Measurements from ENCODE around the gene IZUMO4.

DNA sequence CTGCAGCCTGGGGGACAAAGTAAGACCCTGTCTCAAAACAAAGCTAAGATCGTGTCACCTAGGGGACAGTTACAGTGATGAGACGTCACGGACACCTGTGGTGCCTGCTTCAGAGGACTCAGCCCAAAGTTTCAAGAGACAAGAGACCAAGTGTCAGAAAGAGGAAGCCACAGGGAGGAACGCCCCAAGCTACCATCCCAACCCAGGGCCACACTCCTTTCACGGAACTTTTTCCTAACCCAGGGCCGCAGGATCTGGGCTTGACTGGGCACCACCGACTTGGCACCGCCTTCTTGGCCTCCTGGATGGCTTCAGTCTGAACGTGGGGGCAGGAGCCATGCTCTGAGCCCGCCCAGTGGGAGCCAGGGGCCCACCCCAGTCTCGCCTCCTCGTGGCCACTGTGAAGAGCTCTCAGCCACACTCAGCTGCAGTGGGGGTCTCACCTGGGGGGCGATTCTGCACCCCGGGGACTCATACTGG, 9.1 kb upstream of the IZUMO4 start:
- TF ChIP-seq PKNOX1 (IDR thresholded peaks at IDR 0.05) (0 out of 2 replicates have a peak, but pooled peaks have one; percentile 4), REST (IDR thresholded peaks at IDR 0.05; ENCODE audit: low read depth, low read length) (no peak), PBX3 (IDR thresholded peaks at IDR 0.05; ENCODE audit: insufficient replicate concordance, low read depth, low read length) (peak; percentile 10), MAX (IDR thresholded peaks at IDR 0.05; ENCODE audit: low read depth, low read length) (peak; percentile 45; the same call in 1 of the 2 replicates), NFIC (IDR thresholded peaks at IDR 0.05; ENCODE audit: low read depth, low read length) (no peak), CBX5 (IDR thresholded peaks at IDR 0.05; ENCODE audit: low read depth) (no peak), POLR2AphosphoS5 (IDR thresholded peaks at IDR 0.05; ENCODE audit: low read length) (peak; percentile 53), CREM (IDR thresholded peaks at IDR 0.05; ENCODE audit: low read depth) (peak; percentile 26; the same call in 1 of the 2 replicates), RBBP5 (conservative IDR thresholded peaks at IDR 0.05) (no peak)
- TF ChIP-seq, protein P1, sequence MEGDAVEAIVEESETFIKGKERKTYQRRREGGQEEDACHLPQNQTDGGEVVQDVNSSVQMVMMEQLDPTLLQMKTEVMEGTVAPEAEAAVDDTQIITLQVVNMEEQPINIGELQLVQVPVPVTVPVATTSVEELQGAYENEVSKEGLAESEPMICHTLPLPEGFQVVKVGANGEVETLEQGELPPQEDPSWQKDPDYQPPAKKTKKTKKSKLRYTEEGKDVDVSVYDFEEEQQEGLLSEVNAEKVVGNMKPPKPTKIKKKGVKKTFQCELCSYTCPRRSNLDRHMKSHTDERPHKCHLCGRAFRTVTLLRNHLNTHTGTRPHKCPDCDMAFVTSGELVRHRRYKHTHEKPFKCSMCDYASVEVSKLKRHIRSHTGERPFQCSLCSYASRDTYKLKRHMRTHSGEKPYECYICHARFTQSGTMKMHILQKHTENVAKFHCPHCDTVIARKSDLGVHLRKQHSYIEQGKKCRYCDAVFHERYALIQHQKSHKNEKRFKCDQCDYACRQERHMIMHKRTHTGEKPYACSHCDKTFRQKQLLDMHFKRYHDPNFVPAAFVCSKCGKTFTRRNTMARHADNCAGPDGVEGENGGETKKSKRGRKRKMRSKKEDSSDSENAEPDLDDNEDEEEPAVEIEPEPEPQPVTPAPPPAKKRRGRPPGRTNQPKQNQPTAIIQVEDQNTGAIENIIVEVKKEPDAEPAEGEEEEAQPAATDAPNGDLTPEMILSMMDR (IDR thresholded peaks at IDR 0.05 in 2 of 3, conservative IDR thresholded peaks at IDR 0.05 in 1 of 3; ENCODE audit: control insufficient read depth in 2 of 3, extremely low read depth in 1 of 3, insufficient read depth in 1 of 3, low read depth in 3 of 3, low read length in 3 of 3): peak; percentile 29 to 54 (median 42); a peak in 5 of 6 replicates

Measured in GM12878 (cell line).